Cortex of kidney (tissue), 1 donor: Measurements from ENCODE around the gene XRCC3.

Experiments used
- DNase-seq: peaks from one replicate; lab custom pipeline; 2025; lab: John Stamatoyannopoulos, UW

XRCC3 gene

DNA sequence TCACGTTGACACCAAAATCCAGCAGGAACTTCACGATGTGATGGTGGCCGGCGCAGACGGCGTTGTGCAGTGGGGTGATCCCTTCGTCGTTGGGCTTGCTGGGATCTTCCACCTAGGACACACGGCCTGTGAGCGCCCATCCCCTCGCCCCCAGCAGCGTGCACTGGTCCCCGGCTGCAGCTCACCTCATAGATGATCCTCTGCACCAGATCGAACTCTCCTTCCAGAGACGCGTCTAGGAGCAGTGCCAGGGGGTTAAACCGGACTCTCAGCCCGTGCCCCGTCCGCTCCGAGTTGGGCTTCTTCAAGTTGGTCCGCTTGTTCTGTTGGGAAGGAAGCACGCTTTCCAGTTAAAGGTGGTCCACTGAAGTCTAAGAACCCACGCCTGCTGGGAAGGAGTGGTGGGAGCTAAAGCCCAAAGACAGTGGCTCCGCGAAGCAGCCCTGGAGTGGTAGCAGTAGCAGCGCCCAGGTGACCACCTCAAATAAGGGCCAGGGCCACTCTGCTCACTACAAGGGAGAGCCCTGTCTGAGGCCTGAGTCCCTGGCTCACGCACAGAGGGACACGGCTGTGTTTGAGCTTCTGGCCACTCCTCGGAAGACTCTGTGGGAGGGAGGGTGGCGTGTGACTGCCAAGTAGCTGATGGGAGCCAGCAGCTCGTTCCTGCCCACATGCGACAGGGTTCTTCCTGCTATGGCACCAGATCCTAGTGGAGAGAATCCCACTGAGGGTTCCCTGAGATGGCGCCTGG, 23.6 kb upstream of the XRCC3 start:
- no peak for DNase-seq

DNA sequence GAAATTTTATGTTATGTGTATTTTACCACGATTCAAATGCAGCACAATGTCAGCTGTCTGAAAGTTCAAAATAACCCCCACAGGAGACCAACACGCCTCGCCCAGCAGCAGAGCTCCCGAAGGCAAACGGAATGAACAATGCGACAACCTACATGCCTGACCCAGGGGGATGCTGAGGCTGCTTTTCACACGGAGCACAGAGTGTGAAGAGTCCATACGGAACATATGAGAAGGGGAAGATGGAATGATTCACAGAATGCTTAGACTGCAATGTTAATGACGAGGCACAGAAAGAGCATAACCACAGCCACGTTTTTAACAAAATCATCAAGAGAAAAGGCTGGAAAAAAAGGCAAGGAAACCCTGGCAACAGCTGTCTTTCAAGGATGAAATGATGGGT, 22.9 kb upstream of the XRCC3 start:
- no peak for DNase-seq

DNA sequence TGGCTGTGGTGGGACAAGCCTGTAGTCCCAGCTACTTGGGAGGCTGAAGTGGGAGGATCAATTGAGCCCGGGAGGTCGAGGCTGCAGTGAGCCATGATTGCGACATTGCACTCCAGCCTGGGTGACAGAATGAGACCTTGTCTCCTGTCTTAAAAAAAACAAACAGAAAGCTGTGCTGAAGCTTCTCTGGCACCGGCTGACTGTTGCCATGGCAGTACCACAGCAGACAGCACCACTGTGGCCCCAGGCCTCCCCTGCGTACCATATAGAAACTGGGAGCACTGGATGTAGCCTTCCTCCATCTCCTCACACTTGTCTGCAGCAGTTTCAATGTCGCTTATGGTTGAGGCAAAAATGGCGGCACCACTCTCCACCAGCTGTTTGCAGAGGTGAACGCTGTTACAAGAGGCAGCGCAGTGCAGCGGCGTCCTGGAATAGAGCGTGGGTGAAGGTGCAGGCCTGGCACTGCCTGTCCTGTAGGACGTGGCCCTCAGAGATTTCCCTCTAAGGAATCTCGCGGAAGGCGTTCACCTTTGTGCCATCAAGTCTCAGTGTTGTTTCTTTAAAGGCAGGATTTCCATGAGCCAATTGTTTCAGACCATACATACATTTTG, 22.3 kb upstream of the XRCC3 start:
- DNase-seq = no peak

DNA sequence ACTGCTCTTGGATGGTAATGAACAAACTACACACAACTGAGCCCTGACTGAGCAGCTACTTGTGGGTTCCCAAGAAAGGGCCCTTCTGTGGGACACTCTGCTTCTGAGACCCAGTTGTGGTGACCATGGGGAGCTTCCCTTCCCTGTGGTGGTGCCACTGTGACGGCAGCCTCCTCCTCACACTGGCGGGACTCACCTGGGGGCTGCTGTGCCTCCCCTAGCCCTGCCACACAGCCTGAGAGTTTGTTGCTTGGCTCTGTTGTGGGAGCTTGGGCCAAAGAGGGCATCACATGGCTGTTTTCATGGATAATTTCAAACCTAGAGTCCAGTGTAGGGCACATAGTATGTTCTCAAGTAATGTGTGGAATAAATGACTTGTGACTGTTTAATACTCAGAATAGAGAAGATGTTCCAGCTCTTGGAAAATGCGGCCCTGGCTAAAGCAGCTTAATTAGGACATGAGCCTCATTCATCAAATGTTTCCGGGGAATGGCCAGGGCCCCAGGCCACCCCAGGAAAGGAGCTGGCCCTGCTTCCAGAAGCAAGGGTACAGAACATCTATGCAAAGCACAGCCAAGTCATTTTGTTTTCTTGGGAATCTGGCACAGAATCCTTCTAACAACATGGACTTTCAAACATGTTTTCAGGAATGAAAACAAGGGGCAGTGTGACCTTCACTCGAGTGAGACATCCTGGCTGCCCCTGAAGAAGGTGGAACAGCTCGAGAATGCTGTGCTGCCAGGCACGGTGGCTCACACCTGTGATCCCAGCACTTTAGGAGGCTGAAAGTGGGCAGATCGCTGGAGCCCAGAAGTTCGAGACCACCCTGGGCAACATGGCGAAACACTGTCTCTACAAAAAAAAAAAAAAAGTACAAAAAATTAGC, 21.5 kb upstream of the XRCC3 start:
- no peak for DNase-seq

DNA sequence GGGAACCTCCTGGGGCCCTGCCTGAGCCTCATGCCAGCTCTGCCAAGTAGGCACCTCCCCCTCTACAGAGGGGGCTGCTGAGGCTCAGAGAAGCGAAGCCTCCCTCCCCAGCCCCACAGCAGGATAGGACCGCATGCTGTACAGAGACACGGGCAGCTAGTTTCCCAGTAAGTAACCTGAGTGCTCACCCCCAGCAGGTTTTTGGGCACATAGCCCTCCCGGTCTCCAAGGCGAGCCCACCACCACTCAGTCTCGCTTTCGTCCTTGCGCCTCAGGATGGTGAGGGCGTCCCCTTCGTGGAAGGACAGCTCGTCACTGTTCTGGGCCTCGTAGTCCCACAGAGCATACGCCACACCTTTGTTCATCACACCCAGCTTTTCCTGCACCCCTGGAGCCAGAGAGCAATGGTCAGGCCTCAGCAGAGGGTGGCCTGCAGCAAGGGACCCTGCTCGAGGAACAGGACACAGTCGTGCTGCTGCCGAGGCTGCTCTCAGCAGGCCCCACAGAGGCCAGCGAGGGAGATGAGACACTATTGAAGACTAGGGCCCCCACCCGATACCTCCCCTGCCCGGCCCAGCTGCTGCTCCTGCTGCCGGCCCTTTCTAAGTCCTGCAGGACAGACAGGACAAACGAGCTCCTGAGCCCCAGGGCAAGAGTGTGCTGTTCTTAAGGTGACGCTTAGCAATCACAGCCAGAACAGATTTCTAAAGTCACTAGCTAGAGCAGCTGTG, 20.7 kb upstream of the XRCC3 start:
- DNase-seq = no peak

DNA sequence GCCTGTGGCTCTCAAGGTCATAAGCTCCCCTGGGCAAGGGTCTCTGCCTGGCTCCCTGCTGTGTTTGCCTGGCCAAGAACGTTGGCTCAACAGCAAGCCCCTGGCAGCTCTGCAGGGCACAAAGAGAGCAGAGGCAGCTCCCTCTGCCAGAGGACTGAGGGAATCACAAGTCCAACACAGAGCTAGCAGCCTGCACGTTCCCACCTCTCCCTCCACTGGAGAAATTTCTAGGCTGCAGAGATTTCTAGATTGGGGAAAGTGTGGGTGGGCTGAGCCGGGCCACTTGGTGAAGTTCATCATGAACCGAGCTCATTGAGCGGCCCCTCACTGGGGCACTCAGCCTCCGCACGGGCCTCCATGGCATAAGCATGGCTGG, 20.2 kb upstream of the XRCC3 start:
- DNase-seq = no peak

DNA sequence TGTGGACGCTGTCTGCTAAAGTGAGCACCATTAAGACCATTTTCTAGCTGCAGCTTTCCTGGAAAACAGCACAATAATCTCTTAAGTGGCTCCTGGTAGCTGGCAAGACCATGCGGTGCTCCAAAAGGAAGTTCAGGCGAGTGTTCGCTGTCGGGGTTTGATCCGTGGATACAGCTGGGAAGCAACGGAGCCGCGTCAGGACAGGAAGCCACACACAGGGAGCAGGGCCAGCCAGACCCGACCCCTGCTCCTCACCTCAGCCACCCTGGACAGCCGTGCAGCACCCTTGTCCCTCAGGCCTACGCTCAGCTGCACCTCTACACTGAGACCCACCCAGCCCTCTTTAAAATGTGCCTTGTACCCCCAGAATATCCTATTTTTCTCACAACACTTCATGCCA, 19.8 kb upstream of the XRCC3 start:
- DNase-seq = no peak

DNA sequence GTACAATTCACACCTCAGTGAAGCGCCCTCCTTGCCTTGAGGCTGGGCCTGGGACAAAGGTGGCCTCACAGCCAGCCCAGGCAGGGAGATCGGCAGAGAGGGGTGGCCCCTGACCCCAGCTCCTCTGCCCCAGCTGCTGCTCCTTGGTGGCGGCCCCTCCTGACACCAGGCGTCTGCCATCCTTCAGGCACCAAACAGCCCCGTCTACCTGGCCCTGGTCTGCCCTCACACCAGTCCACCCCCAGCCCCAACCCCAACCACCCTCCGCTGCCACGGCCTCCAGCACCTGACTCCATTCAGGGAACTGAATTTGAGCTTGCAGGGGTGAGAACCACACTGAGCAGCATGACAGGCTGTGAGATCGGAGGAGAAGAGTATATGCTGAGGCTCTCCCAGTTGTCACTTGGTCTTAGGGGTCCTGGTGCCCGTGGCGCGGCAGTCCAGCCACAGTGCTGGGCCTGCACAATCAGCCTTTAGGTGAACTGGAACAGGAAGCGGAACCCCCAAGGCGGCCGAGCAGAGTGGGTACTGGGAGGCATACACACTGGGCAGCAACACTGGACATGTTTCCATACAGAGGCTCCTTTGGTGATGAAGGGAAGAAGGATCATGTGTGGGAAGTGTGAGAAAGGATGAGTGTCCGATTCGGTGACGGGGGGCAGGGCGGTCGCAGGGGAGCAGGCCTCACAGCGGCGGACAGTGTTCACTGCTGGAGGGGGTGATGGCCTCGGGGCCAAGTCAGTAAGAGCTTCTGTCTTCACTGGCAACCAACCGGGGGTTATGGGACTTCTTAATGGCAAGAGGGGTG, 19.0 kb upstream of the XRCC3 start:
- DNase-seq = no peak

DNA sequence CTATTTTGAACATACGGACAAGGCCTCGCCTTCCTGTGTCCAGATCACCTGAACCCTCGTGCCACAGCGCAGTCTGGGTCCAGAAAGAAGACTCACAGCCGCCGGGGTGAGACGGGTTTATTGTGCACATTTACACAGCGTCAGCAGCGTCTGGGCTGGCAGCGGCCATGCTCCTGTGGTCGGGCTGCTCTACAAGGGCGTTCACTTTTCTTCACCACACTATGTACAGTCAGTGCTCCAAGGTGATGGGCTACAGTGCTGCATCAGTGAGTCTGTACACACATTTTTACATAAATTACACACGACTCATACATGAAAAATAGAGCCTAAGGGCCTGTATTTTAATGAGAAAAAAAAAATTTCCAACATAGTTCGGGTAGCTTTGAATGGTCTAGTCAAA, 18.4 kb upstream of the XRCC3 start:
- no peak for DNase-seq

DNA sequence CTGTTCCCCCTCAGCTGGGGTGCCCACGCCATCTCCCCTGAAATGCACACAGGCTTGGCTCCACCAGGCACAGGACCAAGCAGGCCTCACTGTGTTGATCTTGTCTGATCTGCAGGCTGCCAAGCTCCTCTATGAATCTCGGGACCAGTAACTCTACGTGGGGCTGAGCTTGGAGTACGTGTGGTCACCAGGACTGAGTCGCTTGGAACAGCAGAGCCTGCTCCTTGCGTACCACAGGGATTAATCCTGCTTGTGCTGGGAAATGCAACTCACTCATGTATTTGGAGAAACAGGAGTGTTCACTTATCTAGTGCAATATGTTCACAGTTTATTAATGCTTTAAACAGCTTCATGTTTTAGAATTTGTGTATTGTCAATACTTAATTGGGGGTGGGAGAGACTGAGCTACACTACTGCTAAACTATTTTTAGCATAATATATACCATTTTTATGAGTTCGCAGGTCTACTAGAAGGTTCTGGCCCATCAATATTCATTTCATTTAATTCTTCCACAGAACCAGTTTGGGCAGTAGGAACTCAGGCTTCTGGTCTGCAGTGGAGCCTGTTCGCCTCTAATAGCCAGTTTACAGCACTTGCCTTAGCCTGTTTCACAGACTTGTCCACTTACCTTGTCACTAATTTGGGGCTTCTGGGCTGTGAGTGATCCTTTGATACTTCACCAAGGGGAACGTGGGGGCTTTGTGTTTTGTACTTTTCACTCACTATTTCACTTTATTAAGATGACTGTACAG, 17.8 kb upstream of the XRCC3 start:
- DNase-seq = no peak

DNA sequence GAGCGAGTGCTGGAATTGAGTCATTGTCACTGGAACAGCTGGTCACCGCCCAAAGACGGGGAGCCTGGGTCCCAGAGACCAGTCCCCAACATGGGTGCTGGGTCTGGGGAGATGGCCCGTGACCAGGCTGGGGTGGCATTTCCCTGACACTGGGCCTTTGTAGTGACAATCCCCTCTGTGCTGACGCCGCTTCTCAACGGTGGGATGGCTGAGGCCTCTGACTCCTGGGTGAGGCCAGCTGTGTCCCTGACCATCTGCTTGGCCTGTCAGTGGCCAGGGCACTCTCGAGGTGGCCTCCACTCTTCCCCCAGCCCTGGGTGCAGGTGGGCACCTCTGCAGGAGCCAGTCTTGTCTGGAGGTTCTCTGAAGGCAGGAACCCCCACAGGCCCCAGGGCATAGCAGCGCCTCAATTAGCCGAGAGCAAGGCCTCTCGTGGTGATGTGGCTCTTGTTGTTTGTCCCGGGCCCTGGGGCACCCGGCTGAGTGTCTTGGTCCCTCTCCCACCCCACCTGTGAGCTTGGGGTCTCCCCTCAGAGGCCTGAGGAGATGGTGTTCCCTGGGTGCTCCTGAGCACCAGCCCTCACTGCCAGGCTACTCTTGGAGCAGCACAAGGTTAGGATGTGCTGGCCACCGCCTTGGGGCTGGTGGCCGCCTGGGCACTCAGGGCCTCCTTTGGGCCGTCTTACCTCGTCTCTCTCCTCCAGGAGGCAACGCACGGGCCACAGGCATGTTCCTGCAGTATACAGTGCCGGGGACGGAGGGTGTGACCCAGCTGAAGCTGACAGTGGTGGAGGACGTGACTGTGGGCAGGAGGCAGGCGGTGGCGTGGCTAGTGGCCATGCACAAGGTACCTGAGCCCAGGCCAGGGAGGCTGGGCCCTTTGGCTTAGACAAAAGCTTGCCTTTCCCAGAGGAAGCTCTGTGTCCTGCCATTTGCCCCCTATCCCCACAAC, 16.9 kb upstream of the XRCC3 start:
- DNase-seq = no peak

DNA sequence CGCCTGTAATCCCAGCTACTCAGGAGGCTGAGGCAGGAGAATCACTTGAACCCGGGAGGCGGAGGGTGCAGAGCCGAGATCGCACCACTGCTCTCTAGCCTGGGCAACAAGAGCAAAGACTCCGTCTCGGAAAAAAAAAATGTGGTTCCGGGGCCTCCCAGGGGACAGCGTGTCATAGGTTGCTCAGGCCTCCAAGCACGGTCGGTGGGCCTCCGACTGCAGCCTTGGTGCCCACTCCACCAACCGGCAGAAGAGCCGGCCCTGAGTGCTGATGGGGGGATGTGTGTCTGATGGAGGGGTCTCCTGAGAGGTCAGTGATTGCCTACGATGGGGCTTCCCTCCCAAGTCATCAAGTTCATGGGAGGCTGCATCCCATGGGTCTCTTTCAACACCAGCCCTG, 16.2 kb upstream of the XRCC3 start:
- DNase-seq = no peak

DNA sequence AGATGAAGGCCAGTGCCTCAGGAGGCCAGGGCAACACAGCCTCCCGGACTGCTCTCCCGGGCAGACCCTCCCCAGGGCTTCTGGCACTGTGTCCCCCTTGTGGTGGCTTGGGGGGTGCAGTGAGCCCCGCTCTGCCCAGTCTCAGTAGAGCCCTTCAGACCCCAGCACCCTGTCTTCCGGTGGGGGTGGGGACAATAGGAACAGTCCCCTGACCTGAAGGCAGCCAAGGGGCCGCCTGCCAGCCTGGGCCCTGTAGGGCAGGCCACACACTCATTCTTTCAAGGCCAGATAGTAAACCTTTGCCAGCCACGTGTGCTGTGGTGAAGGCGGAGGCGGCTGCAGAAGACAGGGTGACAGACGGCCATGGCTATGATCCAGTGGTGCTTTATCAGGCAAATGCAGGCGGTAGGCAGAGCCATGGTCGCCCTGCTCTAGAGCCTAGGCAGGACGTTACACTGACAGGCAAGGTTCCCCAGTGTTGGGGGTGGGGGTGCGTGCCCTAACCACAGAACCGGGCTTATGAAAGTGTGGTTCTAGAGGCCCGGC, 15.3 kb upstream of the XRCC3 start:
- DNase-seq = no peak

DNA sequence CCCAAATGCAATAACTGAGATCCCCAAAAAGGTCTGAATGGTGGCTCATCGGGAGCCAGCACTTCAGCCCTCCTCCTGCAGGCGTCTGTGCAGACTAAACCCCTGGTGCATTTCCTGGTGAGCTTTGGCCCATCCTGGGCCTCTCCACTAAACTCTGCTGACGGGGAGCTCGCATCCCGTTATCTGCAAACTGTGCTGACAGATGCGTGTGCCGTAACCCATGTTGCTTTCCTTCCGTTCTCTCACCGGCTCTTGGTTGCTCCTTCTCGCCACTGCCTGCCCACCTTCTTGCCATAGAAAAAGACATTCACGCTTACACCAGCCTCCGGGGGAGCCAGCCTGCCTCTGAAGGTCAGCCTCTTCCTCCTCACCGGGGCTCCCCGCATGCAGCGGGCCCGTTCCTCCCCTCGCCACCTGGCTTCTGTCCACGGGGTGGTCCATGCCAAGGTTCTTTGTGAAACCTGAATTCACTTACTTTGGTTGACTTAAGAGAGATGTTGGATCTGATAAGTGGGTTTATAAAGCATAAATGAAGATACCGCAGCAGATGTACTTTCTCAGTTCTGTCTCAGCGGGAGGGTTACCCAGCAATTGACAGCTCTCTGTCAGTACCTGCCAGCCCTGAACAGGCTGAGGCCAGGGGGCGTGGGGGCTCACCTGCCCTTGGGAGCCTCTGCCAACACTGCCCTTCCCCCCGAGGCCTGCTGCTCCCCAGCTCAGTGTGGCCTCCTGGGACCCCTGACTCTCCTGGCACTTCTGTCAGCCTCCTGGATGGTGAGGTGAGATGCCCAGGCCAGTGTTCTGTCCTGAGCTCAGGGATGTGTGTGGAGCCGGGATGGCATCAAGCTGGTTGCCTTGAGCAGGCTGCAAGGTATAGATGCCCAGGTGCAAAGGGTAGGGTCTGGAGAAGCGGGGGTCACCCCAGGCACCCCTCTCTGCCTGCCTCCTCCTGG, 14.5 kb upstream of the XRCC3 start:
- DNase-seq = no peak

DNA sequence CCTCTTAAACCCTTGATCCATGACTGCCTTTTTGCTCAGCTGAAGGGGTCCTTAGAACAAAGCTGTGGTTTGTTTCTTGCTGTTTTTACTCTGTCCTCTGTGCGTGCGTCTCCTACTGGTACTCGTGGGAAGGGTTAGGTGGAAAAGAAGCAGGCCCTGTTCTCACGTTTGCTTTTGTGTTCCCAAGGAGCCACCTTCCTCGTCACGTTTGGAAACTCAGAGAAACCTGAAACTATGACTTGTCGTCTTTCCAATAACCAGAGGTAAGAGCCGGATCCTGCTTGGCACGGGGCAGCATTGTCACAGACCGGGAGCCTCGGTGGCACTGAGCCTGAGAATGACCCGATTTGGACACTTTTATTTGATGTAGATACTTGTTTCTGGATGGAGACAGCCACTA, 13.5 kb upstream of the XRCC3 start:
- no peak for DNase-seq

DNA sequence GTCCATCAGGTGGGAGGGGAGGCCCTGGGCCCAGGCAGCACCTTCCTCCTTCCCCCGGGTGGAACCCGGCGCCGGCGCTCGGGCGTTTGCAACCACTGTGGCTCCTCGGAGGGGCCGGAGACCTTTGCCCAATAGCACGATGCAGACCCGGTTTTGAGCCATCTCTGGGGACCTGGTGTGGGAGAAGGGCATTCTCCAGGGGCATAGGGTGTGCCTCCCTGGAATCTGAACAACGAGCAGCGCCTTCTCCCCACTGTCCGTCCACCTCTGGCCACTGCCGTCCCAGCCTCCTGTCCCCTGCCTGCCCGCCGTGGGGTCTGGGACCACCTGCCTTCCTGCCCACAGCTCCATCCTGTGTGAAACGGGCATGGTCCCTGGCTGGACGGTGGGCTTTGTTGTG, 12.9 kb upstream of the XRCC3 start:
- DNase-seq = no peak

DNA sequence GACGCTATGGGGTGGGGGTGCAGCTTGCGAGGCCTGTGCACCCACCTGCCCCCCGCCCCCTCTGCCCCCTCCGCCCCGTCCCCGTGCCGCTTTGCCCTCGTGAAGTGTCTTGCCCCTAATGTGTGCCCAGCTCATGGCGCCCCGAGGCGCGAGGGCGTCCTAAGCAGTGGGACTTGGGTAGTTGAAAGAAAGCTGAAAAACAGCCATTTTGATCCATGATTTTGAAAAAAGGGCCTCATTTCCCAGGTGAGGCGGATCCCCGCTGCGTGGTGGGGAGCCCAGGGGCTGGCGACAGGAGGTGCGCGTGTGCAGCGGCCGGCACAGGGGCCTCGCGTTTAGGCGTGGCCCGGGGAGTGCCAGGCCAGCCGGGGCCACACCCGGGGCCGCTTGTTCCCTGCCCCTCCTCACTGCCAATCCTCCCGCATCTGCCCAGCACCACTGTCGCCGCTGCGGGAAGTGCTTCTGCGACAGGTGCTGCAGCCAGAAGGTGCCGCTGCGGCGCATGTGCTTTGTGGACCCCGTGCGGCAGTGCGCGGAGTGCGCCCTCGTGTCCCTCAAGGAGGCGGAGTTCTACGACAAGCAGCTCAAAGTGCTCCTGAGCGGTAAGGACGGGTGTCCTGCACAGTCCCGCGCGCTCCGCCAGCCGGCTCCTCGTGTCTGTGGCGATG, 12.2 kb upstream of the XRCC3 start:
- DNase-seq = no peak

DNA sequence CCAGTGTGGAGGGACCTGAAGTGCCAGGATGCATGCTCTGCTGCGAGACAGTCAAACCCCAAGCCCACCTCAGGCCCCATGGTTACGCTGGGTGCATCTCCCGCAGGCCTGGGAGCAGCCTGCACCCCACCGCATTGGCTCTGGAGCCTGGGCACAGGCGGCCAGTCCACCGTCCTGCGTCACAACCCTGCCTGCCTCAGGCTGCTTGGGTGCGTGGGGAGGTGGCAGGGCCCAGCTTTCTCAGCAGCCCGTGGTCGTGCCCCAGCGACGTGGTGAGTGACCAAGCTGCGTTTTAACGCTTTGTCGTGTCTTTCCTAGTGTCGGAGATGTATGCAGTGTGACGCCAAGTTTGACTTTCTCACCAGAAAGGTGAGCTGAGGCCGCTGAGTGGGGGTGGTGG, 11.2 kb upstream of the XRCC3 start:
- no peak for DNase-seq
